B cell (primary cell): ENCODE measurements around the gene TAS2R16. TPM values are rescaled to one million over a fixed set of nuclear protein-coding genes. Genes with fewer than 3 reads are reported as not detected.

Experiments
- ATAC-seq: fragments of 200-7000 bp; cut with Tn5 transposase; one replicate; pipeline ENCODE4 v1.10.0; 2021; ENCODE audit warnings: low read depth, mild to moderate bottlenecking, moderate number of reproducible peaks, moderate library complexity
- CTCF ChIA-PET: fragments of 350-600 bp; sonication (Branson Sonifier 250); formaldehyde crosslinking; loops from one replicate; lab custom pipeline; 2021; ENCODE audit warnings: antibody characterized with exemption, inconsistent platforms; lab: Charles Lee
- POLR2A ChIA-PET: fragments of 350-600 bp; sonication (Branson Sonifier 250); formaldehyde crosslinking; loops from one replicate; lab custom pipeline; 2021; ENCODE audit warnings: antibody characterized with exemption; lab: Charles Lee
- DNase-seq: peaks from one replicate; pipeline ENCODE4 v3.0.0; 2013
- H2AFZ ChIP-seq: 2 replicates; pipeline ENCODE4 v1.6.1; 2012; ENCODE audit warnings: mild to moderate bottlenecking, low read depth, low read length; ENCODE audit not compliant: insufficient read depth, poor library complexity, severe bottlenecking
- H3K27ac ChIP-seq, 2 donors: 1 replicate in 1 of 2; 2 replicates in 1 of 2; pipeline ENCODE4 v1.5.1; 2012 to 2013; ENCODE audit warnings: low read length in 2 of 2, mild to moderate bottlenecking in 2 of 2, moderate library complexity in 1 of 2
- H3K27me3 ChIP-seq, 4 experiments: fragments of 200-600 bp in 1 of 4; sonication (generic) in 1 of 4; replicated peaks in 1 of 4; 1 replicate in 2 of 4; 2 replicates in 2 of 4; pipeline versions ENCODE4 v1.6.1 to v1.7.0; 2013 to 2016; ENCODE audit warnings: low read length in 3 of 4, mild to moderate bottlenecking in 2 of 4, mixed read lengths in 1 of 4, moderate library complexity in 1 of 4; ENCODE audit not compliant: insufficient read depth in 4 of 4, control insufficient read depth in 3 of 4; ENCODE audit errors: control extremely low read depth in 1 of 4
- H3K36me3 ChIP-seq, 2 experiments: replicated peaks in 1 of 2; 1 replicate in 1 of 2; 2 replicates in 1 of 2; pipeline versions ENCODE4 v1.6.1 to v1.7.1; 2013; ENCODE audit warnings: low read length in 1 of 2; ENCODE audit not compliant: insufficient read depth in 2 of 2, control insufficient read depth in 1 of 2; ENCODE audit errors: control extremely low read depth in 1 of 2, extremely low read depth in 1 of 2
- H3K4me1 ChIP-seq, 2 donors: fragments of 200-600 bp in 1 of 2; sonication (generic) in 1 of 2; 1 replicate in 1 of 2; 2 replicates in 1 of 2; pipeline versions ENCODE4 v1.5.1 to v1.6.1; 2013 to 2017; ENCODE audit warnings: low read length in 2 of 2; ENCODE audit not compliant: control insufficient read depth in 2 of 2, insufficient read depth in 2 of 2
- H3K4me2 ChIP-seq: replicated peaks from 2 replicates; pipeline ENCODE3; 2012; ENCODE audit warnings: mild to moderate bottlenecking, low read depth, low read length; ENCODE audit not compliant: poor library complexity, severe bottlenecking
- H3K4me3 ChIP-seq, 5 experiments: fragments of 200-600 bp in 1 of 5; sonication (generic) in 1 of 5; 1 replicate in 3 of 5; 2 replicates in 2 of 5; pipeline versions ENCODE4 v1.5.1 to v1.7.0; 2011 to 2016; ENCODE audit warnings: low read length in 4 of 5, mild to moderate bottlenecking in 4 of 5, low read depth in 2 of 5, control low read depth in 1 of 5, moderate library complexity in 1 of 5; ENCODE audit not compliant: insufficient read depth in 1 of 5; ENCODE audit errors: control extremely low read depth in 1 of 5, extremely low read depth in 1 of 5
- H3K79me2 ChIP-seq: fragments of 200-600 bp; sonication (generic); one replicate; pipeline ENCODE4 v1.6.0; 2016; ENCODE audit warnings: low read length; ENCODE audit not compliant: control insufficient read depth, insufficient read depth
- H3K9ac ChIP-seq: fragments of 200-600 bp; sonication (generic); 2 replicates; pipeline ENCODE4 v1.6.1; 2017; ENCODE audit warnings: mild to moderate bottlenecking, low read length, moderate library complexity
- H3K9me3 ChIP-seq, 3 donors: one replicate each; pipeline versions ENCODE4 v1.6.1 to v1.7.1; 2013; ENCODE audit warnings: low read length in 2 of 3; ENCODE audit not compliant: control insufficient read depth in 2 of 3, insufficient read depth in 1 of 3; ENCODE audit errors: control extremely low read depth in 1 of 3
- H4K20me1 ChIP-seq: 2 replicates; pipeline ENCODE4 v1.6.0; 2012; ENCODE audit warnings: mild to moderate bottlenecking, low read length; ENCODE audit not compliant: insufficient read depth, control insufficient read depth, poor library complexity, severe bottlenecking
- H3K27ac Mint-ChIP-seq: one replicate; pipeline ENCODE4 v1.8.0; 2021; ENCODE audit warnings: mixed read lengths
- H3K27me3 Mint-ChIP-seq: one replicate; pipeline ENCODE4 v1.8.0; 2021; ENCODE audit warnings: mixed read lengths
- H3K4me1 Mint-ChIP-seq: one replicate; pipeline ENCODE4 v1.8.0; 2021; ENCODE audit warnings: mixed read lengths
- H3K4me3 Mint-ChIP-seq: one replicate; pipeline ENCODE4 v1.8.0; 2021; ENCODE audit warnings: mixed read lengths
- H3K9me3 Mint-ChIP-seq: one replicate; pipeline ENCODE4 v1.8.0; 2022; ENCODE audit warnings: mixed read lengths; ENCODE audit not compliant: insufficient read depth
- CTCF ChIP-seq: fragments of 200-600 bp; IDR thresholded peaks from one replicate; pipeline ENCODE4 v1.8.0; 2022; ENCODE audit warnings: antibody characterized with exemption, mild to moderate bottlenecking
- EZH2 ChIP-seq: IDR thresholded peaks from 2 replicates; pipeline ENCODE4 v1.6.1; 2012; ENCODE audit warnings: borderline replicate concordance, low read depth, mild to moderate bottlenecking, moderate library complexity, low read length; ENCODE audit not compliant: insufficient read depth, poor library complexity, severe bottlenecking
- WGBS: methylation state at CpG from one replicate; pipeline ENCODE4 v1.1.5; 2013; ENCODE audit warnings: missing lambda C conversion rate; ENCODE audit not compliant: insufficient coverage; 5-methylcytosine and 5-hydroxymethylcytosine counted together
- intact Hi-C: fragments of 100-400 bp; cut with micrococcal nuclease; formaldehyde crosslinking; loops from one replicate; pipeline ENCODE4 v1.10.0; 2022
- polyA plus RNA-seq: library from polyadenylated mRNA; depleted of rRNA; stranded (reverse); fragments of >200 nt; gene quantifications from 2 replicates; pipeline ENCODE4 v1.2.3, GENCODE V29; 2012
- total RNA-seq, 2 donors: library from RNA; stranded (reverse); fragments of 120-200 nt in 1 of 2; gene quantifications; 1 replicate in 1 of 2; 2 replicates in 1 of 2; pipeline versions ENCODE4 v1.2.3 to v1.2.4, GENCODE V29; 2013 to 2022

Gene TAS2R16
- total and polyA plus RNA-seq, 2 donors (not counting 1 experiment from before 2014, with no cell fraction given) = not detected

GRCh38 chr7:122987463-122987862 is 8.0 kb downstream of the TAS2R16 start:
- H3K4me1 ChIP-seq = no peaks in the 10 kb centered on the region
- Mint-ChIP-seq H3K9me3 (no peaks in the 10 kb centered on the region), H3K4me3 (no peak overlapping the region), H3K27me3 (no peaks in the 10 kb centered on the region), H3K4me1 (no peaks in the 10 kb centered on the region), H3K27ac (no peak overlapping the region)
- H4K20me1 ChIP-seq = no peaks in the 10 kb centered on the region
- DNase-seq (no peak), ATAC-seq (no peak)
- H3K9me3 ChIP-seq = no peaks in the 10 kb centered on the region
- H3K79me2 ChIP-seq = no peaks in the 10 kb centered on the region
- H3K9ac ChIP-seq = no peak overlapping the region
- ChIA-PET CTCF (no interaction called here), POLR2A (no interaction called here)
- H3K27me3 ChIP-seq = no peaks in the 10 kb centered on the region
- no peak overlapping the region for H3K4me2 ChIP-seq
- intact Hi-C loops = no loop called here
- no peak for TF ChIP-seq CTCF
- no peak for TF ChIP-seq EZH2
- no peak overlapping the region for H3K4me3 ChIP-seq
- no peaks in the 10 kb centered on the region for H3K36me3 ChIP-seq
- H2AFZ ChIP-seq = no peak overlapping the region
- WGBS = no CpG with 5 or more reads among the region's 2 CpGs
- no peak overlapping the region for H3K27ac ChIP-seq

GRCh38 chr7:122984021-122984420 is 11.5 kb downstream of the TAS2R16 start:
- H3K79me2 ChIP-seq = no peaks in the 10 kb centered on the region
- H3K4me3 Mint-ChIP-seq = no peak overlapping the region
- H3K27me3 Mint-ChIP-seq = no peaks in the 10 kb centered on the region
- DNase-seq (no peak), ATAC-seq (no peak)
- ChIA-PET POLR2A (no interaction called here), CTCF (no interaction called here)
- no peak overlapping the region for H2AFZ ChIP-seq
- H3K9me3 ChIP-seq = no peaks in the 10 kb centered on the region
- H3K4me1 Mint-ChIP-seq = no peaks in the 10 kb centered on the region
- no peak overlapping the region for H3K4me3 ChIP-seq
- no CpG with 5 or more reads among the region's 2 CpGs for WGBS
- H3K27me3 ChIP-seq = no peaks in the 10 kb centered on the region
- H3K4me2 ChIP-seq = no peak overlapping the region
- no peak overlapping the region for H3K9ac ChIP-seq
- no peak for TF ChIP-seq CTCF
- TF ChIP-seq EZH2 = no peak
- H4K20me1 ChIP-seq = no peaks in the 10 kb centered on the region
- H3K36me3 ChIP-seq = no peaks in the 10 kb centered on the region
- H3K9me3 Mint-ChIP-seq = no peaks in the 10 kb centered on the region
- no peaks in the 10 kb centered on the region for H3K4me1 ChIP-seq
- no peak overlapping the region for H3K27ac ChIP-seq
- intact Hi-C loops = no loop called here
- H3K27ac Mint-ChIP-seq = no peak overlapping the region
